ENCODE measurements around the gene ITSN2.
"Not testable (repeated sequence)": the region's sequence is repeated elsewhere in the genome, so short reads cannot be mapped to it uniquely, and the experiment has no call there.

ITSN2 gene

DNA sequence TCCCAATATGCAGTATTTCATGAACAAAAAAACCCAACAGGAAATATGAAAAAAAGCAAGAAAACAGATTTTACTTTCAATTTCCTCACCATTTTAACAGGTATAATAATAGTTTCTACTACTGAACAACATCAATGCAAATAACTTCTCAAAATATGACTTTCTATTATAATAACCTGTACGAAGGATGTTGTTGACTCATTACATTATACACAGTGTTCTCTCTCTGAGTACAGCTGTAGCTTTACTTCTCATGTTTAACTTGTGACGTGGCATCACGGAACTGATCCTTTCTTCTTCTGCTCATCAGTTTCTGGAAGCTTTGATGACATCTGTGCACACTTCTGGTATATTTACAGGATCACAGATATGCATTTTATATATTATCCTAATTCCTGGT, 145.5 kb downstream of the ITSN2 start:
- no peak for DNase-seq (ENCODE audit: low read depth)

DNA sequence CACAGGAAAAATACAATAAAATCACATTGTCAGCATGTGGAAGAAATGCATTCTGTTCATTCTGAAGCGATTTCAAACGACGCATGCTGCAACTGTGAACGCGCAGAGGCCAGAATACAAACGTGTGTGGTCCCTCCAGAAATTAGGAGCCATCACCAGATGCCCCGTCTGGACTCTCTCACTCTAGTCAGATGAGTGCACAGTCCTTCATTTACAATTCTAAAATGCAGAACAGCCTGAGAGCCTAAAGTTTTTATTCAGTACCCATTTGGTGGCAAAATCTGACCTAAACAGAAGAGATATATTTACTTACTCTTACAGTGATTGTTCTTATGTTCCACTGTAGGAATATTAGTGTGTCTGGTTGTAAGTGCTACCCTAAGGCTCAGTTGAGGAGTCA, 148.9 kb downstream of the ITSN2 start:
- no peak for DNase-seq (ENCODE audit: low read depth)

DNA sequence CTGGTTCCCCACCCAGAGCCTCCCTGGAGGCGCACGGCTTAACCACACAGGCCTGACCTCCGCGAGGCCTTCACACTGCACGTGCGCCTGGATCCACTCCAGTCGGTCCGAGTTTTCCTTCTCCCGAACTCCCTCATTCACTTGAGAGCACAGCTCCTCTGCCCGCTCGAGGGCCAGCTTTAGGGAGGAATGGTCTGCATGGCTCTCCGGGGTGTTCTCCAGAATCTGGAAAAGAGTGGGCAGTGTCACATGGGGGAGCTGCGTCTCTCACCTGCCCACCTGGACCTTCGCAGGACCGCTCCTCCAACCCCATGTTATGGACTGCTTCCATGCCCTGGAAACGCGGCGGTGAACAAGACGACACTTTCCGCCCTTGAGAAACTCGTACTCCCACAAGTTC, 149.6 kb downstream of the ITSN2 start:
- DNase-seq (ENCODE audit: low read depth) = no peak

DNA sequence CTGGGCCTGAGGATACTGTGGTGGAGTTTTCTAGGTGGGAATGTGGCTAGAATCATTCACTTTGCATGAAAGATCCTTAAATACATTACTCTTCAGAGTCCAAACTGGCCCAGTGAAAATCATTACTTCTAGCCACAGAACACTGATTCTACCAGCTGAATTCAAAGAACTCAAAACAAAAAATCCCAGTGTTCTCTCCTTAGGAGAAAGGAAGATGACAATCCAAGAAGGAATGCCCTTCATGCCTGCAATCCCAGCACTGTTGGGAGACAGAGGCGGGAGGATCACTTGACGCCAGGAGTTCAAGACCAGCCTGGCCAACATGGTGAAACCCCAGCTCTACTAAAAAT, 150.3 kb downstream of the ITSN2 start:
- no peak for DNase-seq (ENCODE audit: low read depth)

DNA sequence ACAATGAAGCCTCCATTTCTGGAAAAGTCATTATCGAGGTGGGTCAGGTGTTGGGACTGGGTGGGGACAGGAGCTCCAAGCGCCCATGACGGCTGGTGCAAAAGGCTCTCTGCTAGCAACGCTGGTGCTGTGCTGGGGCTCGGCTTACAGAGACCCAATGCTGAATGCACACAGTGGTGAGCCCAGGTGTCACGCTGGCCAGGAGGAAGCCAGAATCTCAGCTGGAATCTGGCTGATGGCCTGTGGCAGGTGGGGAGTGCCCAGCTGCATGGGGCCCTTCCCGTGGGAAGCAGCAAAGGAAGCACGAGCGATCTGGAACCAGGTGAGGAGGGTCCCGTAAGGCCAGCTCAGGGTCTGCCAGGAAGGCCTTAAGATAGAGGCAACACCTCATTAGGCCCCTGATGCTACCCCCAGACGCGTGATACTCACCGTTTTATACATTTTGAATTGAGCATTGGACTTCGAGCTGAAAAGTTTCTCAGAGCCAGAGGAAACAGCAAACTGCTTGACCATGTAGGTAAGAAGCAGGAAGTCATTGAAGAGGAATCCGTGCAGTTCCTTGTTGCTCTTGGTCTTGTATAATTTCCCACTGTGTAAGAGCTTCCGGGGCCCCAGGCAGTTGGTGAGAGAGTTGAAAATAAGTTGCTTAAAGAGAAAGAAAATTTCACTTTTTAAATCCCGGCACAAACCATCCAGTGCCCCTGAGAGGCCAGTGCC, 150.8 kb downstream of the ITSN2 start:
- no peak for DNase-seq (ENCODE audit: low read depth)

DNA sequence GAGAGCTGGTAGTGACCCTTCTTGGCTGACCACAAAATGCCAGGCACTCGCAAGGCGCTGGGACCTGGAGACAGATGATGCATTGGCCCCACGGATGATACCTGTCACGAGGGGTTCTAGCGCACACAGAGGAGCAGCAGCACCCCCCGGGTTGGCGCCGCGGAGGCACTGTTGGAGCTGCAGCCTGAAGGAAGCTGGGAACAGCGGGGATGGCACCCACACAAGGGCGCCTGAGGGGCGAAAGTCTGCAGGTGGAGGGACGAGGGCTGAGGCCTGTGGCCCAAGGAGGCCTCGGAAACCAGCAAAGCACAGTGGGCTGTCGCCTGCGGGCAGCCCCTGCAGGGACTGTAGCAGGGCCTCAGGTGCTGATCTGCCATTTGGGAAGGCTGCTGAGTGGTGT, 151.8 kb downstream of the ITSN2 start:
- DNase-seq (ENCODE audit: low read depth) = no peak

DNA sequence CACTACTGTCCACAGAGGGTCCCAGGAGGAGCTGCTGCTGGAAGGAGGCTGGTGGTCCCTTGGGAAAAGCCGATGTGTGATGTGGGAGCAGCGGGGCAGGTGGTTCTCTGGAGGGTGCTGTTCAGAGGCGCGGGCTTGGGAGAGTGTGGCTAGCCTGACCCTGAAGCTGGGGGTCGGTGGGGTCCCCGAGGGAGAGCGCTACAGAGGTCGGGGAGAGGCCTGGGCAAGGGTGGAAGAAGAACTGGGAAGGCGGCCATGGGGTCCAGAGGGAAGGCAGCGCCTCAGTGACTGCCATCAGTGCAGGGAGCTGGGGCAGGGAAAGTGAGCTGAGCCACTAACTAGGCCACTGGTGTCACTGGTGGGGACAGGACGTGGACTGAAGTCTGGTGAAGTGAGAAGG, 153.0 kb downstream of the ITSN2 start:
- no peak for DNase-seq (ENCODE audit: low read depth)

DNA sequence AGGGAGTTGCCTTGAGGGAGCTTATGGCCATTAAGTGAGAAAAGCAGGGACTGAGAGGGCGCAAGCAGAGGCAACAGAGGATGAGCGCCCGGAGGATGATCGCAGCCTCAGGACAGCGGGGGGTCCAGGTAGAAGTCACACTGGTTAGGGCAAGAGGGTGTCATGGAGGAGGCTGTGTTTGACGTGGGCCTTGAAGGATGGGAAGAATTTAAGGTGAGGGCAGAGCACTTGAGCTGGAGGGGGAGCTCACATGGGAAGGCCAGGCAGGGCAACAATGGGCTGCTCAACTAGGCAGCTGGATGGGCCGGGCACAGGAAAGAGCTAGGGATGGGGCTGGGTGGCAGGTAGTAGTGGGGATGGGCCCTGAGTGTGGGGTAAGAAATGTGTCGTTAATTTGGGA, 153.6 kb downstream of the ITSN2 start:
- no peak for DNase-seq (ENCODE audit: low read depth)

DNA sequence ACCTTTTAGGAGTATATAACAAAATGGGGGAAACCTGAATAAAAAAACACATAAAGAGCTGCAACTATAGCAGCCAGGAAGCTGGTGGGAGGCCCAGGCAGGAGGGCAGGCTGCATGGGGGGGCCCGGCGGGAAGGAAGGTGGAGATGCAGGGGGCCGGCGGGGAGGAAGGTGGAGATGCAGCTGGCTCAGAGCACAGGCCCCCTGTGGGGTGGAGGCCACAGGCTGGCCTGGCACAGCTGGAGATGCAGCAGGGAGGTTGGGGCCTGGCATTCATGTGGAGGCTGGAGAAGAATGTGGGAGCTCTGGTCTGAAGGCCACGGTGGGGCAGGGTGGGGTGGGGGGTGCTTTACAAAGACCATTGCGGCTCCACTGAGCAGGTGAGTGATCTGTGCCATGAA, 154.1 kb downstream of the ITSN2 start:
- no peak for DNase-seq (ENCODE audit: low read depth)

DNA sequence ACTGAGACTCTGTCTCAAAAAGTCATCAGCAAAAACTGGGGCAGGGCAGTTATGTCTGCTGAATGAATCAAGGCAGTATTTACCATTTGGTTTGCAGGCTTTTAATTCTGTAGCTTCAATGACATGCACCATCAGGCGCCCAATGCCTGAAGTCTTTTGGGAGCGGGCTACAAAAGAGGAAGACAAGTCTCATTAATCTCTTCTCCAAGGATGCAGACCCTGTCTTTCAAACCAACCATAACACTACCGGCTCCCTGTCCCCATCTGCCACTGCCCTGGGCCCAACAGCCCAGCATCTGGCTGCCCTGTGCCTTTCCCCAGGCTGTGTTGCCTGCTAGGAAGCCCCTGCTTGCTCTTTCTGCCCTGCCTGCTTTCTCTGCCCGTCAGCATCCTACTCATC, 155.2 kb downstream of the ITSN2 start:
- no peak for DNase-seq (ENCODE audit: low read depth)

DNA sequence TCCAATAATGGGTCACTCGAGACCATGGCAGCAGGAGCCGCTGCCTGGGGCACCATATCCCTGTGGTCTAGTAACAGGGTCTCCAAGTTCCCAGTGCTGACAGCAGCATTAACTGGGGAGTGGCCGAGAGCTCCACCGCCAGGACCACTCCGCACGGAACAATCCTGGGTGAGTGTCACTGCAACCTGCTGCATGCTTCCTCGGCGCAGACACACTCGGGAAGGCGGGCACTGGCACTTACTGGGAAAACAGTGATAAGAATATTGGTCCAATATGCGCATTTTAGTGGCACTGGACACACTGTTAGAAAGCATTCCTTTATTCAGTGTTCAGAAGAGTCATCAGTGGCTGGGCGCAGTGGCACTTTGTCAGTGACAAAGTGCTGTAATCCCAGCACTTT, 155.8 kb downstream of the ITSN2 start:
- DNase-seq (ENCODE audit: low read depth) = no peak

DNA sequence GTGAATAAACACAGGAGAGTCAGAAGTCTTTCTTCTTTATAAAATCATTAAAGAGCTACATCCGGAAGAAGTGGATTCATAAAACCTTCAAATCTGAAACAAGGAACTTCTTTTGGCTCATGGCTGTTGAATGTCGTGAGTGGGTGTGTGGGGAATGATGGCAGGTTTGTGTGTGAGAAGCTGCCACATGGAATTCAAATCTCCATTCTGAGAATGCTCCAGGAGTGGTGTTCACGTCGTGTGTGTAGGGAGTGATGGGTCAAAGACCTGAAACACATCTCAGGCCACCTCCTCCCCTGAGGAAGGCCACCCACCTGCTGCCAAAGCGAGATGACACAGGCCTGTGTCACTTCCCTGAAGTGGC, 156.6 kb downstream of the ITSN2 start:
- no peak for DNase-seq (ENCODE audit: low read depth)

DNA sequence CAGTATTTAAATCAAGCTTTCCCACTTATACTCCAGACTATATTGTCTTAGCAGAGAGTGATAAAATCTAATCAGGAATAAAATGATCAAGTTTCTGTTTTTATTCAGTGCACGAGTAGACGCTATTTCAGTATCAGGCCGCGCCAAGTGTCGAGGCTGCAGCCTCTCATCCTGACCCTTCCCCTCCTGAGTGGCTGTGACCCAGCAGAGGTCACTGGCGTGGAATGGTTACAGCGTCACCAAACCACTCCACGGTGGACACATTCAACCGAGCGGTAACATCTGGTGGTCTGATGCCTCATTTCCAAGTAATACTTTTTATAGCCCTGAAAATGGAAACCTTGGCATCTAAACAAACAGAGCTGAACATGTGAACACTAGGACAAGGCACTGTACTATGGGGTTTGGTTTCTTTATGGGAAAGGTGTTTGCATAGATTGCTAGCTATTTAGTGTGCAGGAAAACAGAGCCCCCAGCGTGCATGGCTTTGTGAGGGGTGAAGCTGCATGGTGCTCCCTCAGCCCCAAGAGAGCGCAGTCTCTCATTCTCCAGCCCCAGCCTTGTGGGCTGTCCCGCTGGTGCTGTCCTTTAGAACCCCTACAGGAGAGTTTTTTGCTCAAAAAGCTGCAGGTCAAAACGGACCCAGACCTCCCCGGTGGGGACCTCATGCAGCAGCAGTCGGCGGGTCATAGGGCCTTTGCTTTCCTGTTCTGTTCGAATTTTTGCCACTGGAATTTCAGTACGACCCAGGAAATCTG, 157.1 kb downstream of the ITSN2 start:
- no peak for DNase-seq (ENCODE audit: low read depth)

DNA sequence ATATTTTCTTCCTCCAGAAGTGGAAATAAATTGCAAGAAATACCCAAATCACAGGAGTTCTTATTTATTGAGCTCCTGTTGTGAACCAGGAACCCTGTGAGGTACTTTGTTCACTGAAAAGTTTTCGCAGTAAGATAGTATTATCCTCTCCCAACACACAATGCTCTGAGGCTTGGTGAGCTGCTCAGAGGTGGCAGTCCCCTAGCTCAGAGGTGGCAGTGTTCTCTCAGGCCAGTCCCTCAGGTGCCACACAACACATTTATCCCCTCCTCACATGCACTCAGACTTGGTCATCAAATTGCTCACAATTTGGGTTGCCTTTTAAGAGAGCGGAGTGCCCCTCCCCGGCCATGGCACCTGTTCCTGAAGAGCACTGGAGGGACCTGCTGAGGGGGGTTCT, 159.5 kb downstream of the ITSN2 start:
- no peak for DNase-seq (ENCODE audit: low read depth)

DNA sequence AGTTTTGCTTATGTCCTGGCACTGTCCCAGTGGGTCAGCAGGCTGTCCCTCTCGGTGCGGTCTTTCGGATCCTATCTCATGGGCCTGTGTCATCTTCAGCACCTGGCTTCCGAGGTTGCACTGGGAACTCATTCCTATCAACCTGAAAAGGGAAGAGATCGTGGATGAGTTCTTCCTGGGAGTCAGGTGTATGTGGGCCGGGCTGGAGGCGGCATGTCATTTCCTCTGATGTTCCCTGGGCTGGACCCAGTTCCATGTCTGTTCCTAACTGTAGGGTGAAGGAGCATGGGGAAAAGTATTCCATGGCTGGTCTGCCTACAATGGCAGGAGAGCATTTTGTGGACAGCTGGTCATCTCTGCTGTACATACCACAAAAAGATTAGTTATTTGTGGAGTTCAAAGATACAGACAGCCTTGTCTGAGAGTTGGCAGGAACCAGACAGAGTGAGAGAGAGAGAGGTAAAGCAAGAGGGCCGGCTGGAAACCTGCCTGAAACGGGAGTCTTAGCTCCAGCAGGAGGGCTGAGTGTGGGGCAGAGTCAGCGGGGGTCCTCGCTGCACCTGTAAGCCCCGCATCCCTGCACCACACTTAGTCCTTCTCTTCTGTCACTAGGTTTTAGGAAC, 160.3 kb downstream of the ITSN2 start:
- no peak for DNase-seq (ENCODE audit: low read depth)

DNA sequence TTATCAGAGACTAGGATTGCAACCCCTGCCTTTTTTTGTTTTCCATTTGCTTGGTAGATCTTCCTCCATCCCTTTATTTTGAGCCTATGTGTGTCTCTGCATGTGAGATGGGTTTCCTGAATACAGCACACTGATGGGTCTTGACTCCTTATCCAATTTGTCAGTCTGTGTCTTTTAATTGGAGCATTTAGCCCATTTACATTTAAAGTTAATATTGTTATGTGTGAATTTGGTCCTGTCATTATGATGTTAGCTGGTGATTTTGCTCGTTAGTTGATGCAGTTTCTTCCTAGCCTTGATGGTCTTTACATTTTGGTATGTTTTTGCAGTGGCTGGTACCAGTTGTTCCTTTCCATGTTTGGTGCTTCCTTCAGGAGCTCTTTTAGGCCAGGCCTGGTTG, 163.1 kb downstream of the ITSN2 start:
- DNase-seq (ENCODE audit: low read depth) = not testable (repeated sequence)

DNA sequence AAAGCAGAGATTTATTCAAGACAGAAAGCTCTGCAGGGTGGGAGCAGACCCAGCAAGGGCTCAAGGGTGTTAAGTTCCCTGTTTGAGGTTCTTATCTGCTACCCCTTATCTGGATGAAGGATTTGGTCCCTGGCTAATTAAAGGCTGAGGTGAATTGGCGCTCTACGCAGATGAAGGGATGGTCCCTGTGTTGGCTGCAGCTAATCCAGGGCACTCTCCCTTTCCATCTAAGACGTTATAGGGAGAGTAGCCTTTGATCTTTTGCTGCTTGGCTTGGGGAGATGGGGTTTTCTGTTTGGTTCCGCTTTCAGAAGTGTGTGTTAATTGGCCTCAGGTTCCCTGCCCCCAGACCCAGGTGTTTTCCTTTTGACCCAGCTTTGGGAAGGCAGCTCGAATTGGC, 168.5 kb downstream of the ITSN2 start:
- no peak for DNase-seq (ENCODE audit: low read depth)

DNA sequence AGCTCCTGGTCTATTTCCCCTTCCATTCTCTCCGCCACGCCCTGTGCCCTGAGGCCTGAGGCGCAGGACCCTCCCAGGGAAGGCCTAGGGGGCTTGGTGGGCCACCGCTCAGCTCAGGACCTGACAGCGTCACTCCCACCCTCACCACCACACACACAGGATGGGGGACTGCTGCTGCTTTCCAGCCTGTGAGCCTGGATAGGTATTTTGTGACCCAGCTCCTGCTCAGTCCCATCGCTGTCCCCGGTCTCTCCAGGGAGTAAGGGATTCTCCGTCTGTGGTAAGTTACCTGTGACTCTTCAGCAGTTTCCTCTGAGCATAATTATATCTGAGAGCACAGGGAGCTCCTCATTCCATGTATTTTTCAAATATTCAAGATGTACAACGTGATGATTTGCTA, 169.2 kb downstream of the ITSN2 start:
- DNase-seq (ENCODE audit: low read depth) = no peak

DNA sequence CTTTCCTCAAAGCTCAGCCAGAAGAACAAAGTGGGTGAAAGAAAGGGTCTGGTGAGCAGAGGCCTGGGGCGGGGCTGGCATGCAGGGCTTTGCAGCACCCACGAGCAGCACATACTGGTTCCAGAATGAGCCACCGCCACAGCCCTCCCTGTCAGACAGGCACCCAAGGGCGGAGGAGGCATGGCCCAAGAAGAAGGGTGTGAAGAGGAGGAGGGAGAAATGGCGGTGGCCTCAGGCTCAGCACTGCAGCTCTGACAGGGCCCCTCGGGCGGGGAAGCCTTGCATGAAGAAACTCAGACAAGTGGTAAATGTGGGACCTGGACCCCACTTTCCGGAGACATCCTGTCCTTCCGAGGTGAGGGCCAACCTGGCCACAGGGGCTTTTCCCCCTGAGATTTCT, 169.8 kb downstream of the ITSN2 start:
- no peak for DNase-seq (ENCODE audit: low read depth)

DNA sequence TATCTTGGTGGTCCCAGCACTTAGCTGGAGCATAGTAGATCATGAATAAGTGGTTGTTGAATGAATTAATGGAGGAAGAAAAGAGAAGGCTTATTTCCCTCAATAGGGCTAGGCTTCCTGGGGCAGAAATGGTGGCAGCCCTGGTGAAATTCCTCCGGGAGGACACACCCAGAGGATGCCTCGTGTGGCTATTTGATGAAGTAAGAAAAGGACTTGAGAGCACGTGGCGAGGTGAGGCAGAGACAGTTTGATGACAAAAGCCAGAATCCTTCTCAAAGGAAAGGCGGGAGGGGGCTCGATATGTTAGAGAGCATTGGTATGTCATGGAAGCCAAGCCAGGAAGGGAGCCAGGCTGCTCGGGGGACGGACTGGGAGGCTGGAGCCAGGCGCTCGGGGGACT, 170.8 kb downstream of the ITSN2 start:
- DNase-seq (ENCODE audit: low read depth) = no peak

DNA sequence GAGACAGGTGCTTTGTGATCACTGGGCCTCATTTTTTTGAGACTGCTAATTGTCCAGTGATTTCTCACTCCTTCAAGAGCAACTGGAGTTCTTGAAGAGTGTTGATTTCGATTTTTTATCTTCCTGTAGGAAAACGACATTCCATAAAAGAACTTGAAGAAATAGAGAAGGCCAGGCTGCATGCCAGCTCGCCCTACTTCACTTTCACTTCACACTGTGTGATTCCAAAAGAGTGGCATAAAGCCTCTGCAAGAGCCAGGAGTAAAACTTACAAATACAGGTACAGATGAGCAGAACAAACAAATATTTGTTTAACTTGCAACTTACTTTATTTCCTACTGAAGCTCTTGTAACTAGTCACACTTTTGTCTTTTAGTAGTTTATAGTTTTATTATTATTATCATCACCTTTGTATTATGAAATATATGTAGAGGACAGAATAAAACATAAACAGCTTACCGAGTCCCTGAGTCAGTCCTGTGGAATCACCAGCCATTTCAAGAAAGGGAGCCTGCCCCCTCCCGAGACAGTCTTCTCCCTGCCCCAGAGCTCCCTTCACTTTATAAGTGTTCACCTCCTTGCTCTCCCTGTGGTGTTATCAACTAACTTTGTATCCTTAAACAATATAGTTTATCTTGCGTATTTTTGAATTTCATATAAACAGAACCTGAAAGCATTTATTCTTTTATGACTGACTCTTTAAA, 176.8 kb downstream of the ITSN2 start:
- no peak for DNase-seq (ENCODE audit: low read depth)

DNA sequence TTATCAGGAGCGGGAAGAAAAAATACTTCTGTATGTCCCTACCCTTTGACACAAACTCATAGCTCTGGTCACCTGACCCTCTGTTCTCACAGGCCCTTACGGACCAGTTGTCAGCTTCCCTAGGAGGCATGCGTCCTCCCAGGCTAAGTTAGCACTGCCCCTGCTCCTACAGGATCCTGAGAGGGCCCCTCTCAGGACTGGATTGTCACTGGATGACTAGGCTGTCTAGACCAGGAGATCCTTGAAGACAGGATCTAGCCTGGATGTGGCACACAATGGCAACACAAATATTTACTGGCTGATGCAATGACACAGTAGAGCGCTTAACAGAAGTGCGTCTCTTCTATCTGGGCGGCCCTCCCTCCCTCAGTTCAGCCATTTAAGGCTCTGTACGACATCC, 177.8 kb downstream of the ITSN2 start:
- no peak for DNase-seq (ENCODE audit: low read depth)

DNA sequence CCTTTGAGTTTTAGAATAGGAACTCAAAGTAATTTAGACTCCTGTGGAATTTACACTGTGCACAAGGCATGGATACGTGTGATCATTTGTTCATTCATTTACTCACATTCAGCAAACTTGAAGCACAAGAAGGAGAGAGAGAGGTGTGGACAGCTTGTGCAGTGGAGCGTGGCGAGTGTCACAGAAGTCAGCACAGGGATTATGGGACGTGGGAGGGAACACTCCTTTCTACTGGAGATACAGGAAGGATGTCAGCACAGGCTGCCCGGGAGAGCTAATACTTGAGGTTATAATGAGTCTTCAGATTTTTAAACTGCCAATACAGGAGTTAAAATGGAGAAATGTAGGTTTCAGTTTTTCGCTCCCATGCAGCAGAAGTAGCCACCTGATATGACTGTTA, 178.5 kb downstream of the ITSN2 start:
- no peak for DNase-seq (ENCODE audit: low read depth)

Data from T-helper 22 cell (primary cell).